ENCODE measurements around the gene SMG9.

The SMG9 gene

GRCh38 chr19:43783636-43784035 is 28.9 kb upstream of the SMG9 start:
- TF ChIP-seq, protein P1, sequence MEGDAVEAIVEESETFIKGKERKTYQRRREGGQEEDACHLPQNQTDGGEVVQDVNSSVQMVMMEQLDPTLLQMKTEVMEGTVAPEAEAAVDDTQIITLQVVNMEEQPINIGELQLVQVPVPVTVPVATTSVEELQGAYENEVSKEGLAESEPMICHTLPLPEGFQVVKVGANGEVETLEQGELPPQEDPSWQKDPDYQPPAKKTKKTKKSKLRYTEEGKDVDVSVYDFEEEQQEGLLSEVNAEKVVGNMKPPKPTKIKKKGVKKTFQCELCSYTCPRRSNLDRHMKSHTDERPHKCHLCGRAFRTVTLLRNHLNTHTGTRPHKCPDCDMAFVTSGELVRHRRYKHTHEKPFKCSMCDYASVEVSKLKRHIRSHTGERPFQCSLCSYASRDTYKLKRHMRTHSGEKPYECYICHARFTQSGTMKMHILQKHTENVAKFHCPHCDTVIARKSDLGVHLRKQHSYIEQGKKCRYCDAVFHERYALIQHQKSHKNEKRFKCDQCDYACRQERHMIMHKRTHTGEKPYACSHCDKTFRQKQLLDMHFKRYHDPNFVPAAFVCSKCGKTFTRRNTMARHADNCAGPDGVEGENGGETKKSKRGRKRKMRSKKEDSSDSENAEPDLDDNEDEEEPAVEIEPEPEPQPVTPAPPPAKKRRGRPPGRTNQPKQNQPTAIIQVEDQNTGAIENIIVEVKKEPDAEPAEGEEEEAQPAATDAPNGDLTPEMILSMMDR (IDR thresholded peaks at IDR 0.05), result no peak

DNA sequence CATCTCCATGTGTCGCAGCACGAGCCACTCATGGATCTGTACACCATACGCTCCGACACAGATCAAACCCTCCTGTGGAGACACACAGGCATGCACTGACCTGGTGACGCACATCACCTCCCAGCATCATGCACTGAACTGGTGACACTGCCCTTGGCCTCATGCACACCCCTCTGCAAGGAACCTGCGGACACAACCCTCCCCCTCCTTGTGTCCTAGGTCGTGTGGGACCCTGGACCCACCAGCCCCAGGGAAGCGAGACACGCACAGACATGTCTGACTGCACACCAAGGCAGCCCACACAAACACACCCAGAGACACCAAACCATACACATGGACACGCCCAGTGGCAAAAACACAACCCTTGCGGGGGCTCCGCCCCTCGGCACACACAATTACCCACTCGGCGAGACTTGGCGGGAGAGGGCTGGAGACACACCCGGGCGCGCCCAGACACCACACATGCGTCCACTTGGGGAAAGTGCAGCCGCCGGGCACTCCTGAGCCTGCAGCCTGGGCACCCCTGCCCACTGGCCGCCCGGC is 28.0 kb upstream of the SMG9 start:
- TF ChIP-seq, protein P1 (IDR thresholded peaks at IDR 0.05), result no peak

DNA sequence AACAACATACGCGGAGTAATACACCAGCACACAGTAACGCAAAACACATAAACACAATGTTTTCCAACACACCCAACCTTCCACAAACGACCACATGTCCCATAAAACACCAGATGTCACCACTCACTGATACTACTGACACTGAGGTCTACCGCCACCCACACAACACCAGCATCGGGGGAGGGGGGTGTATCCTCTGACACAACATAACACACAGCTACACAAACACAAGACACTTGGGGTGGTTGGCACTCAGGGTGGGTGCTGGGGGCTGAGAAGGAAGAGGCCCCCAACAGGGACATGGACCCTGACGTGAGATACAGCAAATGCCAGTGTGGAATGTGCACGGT is 27.5 kb upstream of the SMG9 start:
- TF ChIP-seq, protein P1 (IDR thresholded peaks at IDR 0.05), result no peak

DNA sequence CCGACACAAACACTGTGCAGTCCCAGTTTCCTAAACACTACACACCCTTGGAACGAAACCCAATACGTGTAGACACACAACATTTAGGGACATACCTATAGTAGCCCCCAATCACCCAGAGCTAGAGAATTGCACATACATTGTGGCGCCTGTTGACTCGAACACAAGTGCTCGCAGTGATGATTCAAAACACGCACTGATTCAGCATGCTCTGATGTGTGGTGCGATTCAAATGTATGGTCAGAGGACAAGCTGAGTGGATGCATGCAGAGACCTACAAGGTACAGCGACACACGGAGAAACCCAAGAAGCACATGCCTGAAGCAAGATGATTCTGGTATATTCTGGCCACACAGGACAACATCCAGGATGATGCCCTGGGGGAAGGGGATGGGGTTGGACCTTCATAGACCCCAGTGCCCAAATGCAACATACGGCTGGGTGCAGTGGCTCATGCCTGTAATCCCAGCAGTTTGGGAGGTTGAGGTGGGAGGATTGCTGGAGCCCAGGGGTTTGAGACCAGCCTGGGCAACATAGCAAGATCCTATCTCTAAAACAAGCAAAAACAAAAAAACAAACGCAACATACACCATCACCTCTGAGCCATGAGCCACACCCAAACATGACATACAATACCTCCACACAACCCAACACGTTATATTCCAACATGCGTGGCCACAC is 27.0 kb upstream of the SMG9 start:
- TF ChIP-seq, protein P1 (IDR thresholded peaks at IDR 0.05), result no peak

- TF ChIP-seq, protein P1 (IDR thresholded peaks at IDR 0.05), result no peak
Measured at GRCh38 chr19:43780706-43781525, 26.2 kb upstream of the SMG9 start, which contains the start of gene KCNN4. KCNN4 (minus strand) TSS chr19:43780973; CDS start chr19:43780861, 112 bp downstream.

GRCh38 chr19:43779820-43780219 is 25.1 kb upstream of the SMG9 start:
- TF ChIP-seq, protein P1 (IDR thresholded peaks at IDR 0.05), result no peak

- TF ChIP-seq, protein P1 (IDR thresholded peaks at IDR 0.05), result no peak
Measured at GRCh38 chr19:43779147-43779819, 24.5 kb upstream of the SMG9 start.
